PFSK-1 (cell line): Measurements from ENCODE around the gene ZDHHC8.

Experiments used
- FOXP2 ChIP-seq: optimal IDR thresholded peaks from 2 replicates; pipeline ENCODE3; 2011; ENCODE audit warnings: borderline replicate concordance, control low read depth, inconsistent platforms; ENCODE audit not compliant: insufficient read depth; ENCODE audit errors: extremely low read length, extremely low read depth
- POLR2AphosphoS5 ChIP-seq: IDR thresholded peaks from 2 replicates; pipeline ENCODE4 v1.6.1; 2012; ENCODE audit warnings: low read depth, mild to moderate bottlenecking, control low read depth, low read length, moderate library complexity
- REST ChIP-seq, 2 experiments: IDR thresholded peaks; 2 replicates each; pipeline versions ENCODE4 v1.6.1 to v1.8.0; 2011 to 2012; ENCODE audit warnings: low read depth in 2 of 2, low read length in 2 of 2, control low read depth in 1 of 2, inconsistent platforms in 1 of 2, mild to moderate bottlenecking in 1 of 2, moderate library complexity in 1 of 2; ENCODE audit not compliant: insufficient read depth in 1 of 2
- SIN3A ChIP-seq: IDR thresholded peaks from 2 replicates; pipeline ENCODE4 v1.6.1; 2012; ENCODE audit warnings: mild to moderate bottlenecking, low read length, moderate library complexity, borderline replicate concordance; ENCODE audit not compliant: insufficient read depth
- TAF1 ChIP-seq: IDR thresholded peaks from 2 replicates; pipeline ENCODE4 v1.6.1; 2012; ENCODE audit warnings: low read length, control low read depth, borderline replicate concordance; ENCODE audit not compliant: insufficient read depth

- no peak for TF ChIP-seq TAF1
- no peak for TF ChIP-seq POLR2AphosphoS5
- TF ChIP-seq SIN3A: no peak
- TF ChIP-seq REST (IDR thresholded peaks at IDR 0.05; ENCODE audit: insufficient read depth in 1 of 2, low read depth in 2 of 2, low read length in 2 of 2): no peak
- no peak for TF ChIP-seq FOXP2
Observed at GRCh38 chr22:20141186-20142077, 9.8 kb downstream of the ZDHHC8 start.
